Spinal cord (tissue), 10 donors: ENCODE data around the gene HERPUD2. TPM values are rescaled to one million over a fixed set of nuclear protein-coding genes. Genes with fewer than 3 reads are reported as not detected.
A peak's percentile ranks its signal among the peaks of the same experiment; 100 is the strongest.

Source experiments
- DNase-seq, 6 donors: peaks; one replicate each; pipeline versions ENCODE4 v3.0.0 to v3.0.0-alpha.2; 2013 to 2015; ENCODE audit warnings: low spot score in 6 of 6, low read depth in 4 of 6
- H3K27ac ChIP-seq: one replicate; pipeline ENCODE4 v1.5.1; 2013; ENCODE audit warnings: low read depth, low read length, control low read depth
- H3K27me3 ChIP-seq: one replicate; pipeline ENCODE4 v1.6.1; 2013; ENCODE audit warnings: low read length; ENCODE audit not compliant: control insufficient read depth, insufficient read depth
- H3K36me3 ChIP-seq: one replicate; pipeline ENCODE4 v1.6.1; 2013; ENCODE audit warnings: low read length; ENCODE audit not compliant: control insufficient read depth, insufficient read depth
- H3K4me1 ChIP-seq: one replicate; pipeline ENCODE4 v1.6.1; 2013; ENCODE audit warnings: low read length; ENCODE audit not compliant: control insufficient read depth, insufficient read depth
- H3K4me3 ChIP-seq: one replicate; pipeline ENCODE4 v1.5.1; 2013; ENCODE audit warnings: low read depth, low read length, control low read depth
- H3K9me3 ChIP-seq: one replicate; pipeline ENCODE4 v1.6.1; 2013; ENCODE audit warnings: low read length; ENCODE audit not compliant: control insufficient read depth, insufficient read depth
- WGBS: methylation state at CpG from one replicate; pipeline ENCODE4 v1.1.5; 2013; ENCODE audit warnings: missing lambda C conversion rate; ENCODE audit not compliant: insufficient coverage; 5-methylcytosine and 5-hydroxymethylcytosine counted together
- long read RNA-seq, 4 donors: transcript quantifications; one replicate each; lab custom pipeline, GENCODE V29; 2026
- polyA plus RNA-seq, 2 donors: library from polyadenylated mRNA; unstranded; fragments of 120-200 nt; gene quantifications; one replicate each; pipeline ENCODE4 v1.2.1, GENCODE V29; 2013; ENCODE audit not compliant: insufficient read length in 2 of 2
- total RNA-seq, 2 donors: library from RNA; depleted of rRNA in 1 of 2; stranded (reverse); fragments of 120-200 nt in 1 of 2; fragments of >200 nt in 1 of 2; gene quantifications; one replicate each; pipeline versions ENCODE4 v1.2.3 to v1.2.4, GENCODE V29; 2013 to 2014
- donor health status: healthy.

The HERPUD2 gene, protein sequence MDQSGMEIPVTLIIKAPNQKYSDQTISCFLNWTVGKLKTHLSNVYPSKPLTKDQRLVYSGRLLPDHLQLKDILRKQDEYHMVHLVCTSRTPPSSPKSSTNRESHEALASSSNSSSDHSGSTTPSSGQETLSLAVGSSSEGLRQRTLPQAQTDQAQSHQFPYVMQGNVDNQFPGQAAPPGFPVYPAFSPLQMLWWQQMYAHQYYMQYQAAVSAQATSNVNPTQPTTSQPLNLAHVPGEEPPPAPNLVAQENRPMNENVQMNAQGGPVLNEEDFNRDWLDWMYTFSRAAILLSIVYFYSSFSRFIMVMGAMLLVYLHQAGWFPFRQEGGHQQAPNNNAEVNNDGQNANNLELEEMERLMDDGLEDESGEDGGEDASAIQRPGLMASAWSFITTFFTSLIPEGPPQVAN
- total RNA-seq (10 to 100 TPM; 21.4 to 21.7 TPM), polyA plus RNA-seq (10 to 100 TPM; 25.2 to 28.7 TPM)
- long read RNA-seq, donor 1, partial matches to known transcripts: 0 of 7 reads
- long read RNA-seq, donor 1, other reads (novel, unspliced or antisense): 0 of 7 reads
- long read RNA-seq, donor 2, partial matches to known transcripts: 0 of 1 reads
- long read RNA-seq, donor 2, other reads (novel, unspliced or antisense): 0 of 1 reads
- long read RNA-seq, donor 3: 0 reads
- long read RNA-seq, donor 4, partial matches to known transcripts: 0 of 4 reads
- long read RNA-seq, donor 4, other reads (novel, unspliced or antisense): 0 of 4 reads

DNA sequence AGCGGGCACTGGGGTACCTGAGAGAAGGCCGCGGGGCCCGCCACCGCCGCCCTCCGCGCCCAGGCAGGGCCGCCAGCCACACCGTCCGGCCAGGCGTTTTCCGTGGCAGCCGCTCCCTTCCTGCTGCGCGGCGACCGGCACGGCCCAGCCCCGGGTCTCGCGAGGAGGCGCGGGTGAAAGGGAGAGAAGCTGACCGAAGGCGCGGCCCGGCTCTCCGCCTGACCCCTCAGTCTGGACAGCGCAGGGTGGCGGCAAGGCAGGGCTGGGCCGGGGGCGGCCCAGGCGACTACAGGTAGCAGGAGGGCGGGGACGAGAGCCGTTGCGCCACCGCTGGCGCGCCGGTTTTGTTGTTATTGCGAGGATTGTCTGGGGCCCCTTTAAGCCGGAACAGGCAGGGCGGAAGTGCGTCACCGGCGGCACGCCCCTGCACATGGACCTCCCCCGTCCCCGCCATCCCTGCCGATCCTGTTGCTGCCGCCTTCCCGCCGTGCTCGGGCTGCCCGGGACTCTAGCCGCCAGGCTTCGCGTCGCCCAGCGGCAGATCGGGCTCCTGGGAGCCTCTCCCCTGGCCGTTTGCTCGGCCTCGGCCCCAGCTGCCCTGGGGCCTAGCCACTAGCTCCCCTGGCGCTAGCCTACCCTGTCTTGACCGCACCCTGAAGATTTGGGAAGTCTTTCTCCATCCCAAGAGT, at the start of gene HERPUD2:
HERPUD2 (minus strand) TSS at position 352 of the 689 bp plus-strand sequence. CDS start 805 bp downstream, outside the sequence.
- Histone ChIP-seq H3K4me3 (peak within 1 kb of the TSS; percentile 85), H3K4me1 (peaks cover 20% of the 10 kb centered on the region), H3K27me3 (no peaks in the 10 kb centered on the region), H3K36me3 (peaks cover 3% of the 10 kb centered on the region), H3K27ac (peak within 1 kb of the TSS; percentile 86), H3K9me3 (no peaks in the 10 kb centered on the region)
- WGBS: under 1% methylated on average over 68 of the region's 68 CpGs
- peak; percentile 76 to 98 (median 86) for DNase-seq

GRCh38 chr7:35738889-35739288, 44.0 kb upstream of the HERPUD2 start:
- 80% methylated on average over 2 of the region's 3 CpGs for WGBS
- no peak overlapping the region for H3K4me3 ChIP-seq
- H3K27me3 ChIP-seq: no peaks in the 10 kb centered on the region
- H3K4me1 ChIP-seq: peaks cover 5% of the 10 kb centered on the region
- no peaks in the 10 kb centered on the region for H3K36me3 ChIP-seq
- DNase-seq: no peak
- no peaks in the 10 kb centered on the region for H3K9me3 ChIP-seq
- no peak overlapping the region for H3K27ac ChIP-seq

DNA sequence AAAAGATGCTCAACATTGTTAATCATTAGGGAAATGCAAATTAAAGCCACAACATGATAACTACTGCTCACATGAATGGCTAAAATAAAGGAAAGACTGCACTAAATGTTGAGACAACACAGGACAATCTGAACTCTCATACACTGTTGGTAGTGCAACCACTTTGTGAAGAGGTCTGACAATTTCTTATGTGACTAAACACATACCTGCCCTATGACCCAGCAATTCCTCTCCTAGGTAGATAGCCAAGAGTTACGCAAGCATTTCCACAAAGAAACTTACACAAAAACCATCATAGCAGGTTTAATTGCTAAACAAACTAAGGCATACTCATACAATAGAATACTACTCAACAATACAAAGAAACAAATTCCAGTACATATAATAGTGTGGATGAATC, 41.8 kb upstream of the HERPUD2 start:
- no CpG with 5 or more reads among the region's 1 CpG for WGBS
- H3K4me1 ChIP-seq: peaks cover 8% of the 10 kb centered on the region
- no peaks in the 10 kb centered on the region for H3K27me3 ChIP-seq
- H3K36me3 ChIP-seq: no peaks in the 10 kb centered on the region
- H3K9me3 ChIP-seq: no peaks in the 10 kb centered on the region
- no peak for DNase-seq
- no peak overlapping the region for H3K4me3 ChIP-seq
- H3K27ac ChIP-seq: no peak overlapping the region

DNA sequence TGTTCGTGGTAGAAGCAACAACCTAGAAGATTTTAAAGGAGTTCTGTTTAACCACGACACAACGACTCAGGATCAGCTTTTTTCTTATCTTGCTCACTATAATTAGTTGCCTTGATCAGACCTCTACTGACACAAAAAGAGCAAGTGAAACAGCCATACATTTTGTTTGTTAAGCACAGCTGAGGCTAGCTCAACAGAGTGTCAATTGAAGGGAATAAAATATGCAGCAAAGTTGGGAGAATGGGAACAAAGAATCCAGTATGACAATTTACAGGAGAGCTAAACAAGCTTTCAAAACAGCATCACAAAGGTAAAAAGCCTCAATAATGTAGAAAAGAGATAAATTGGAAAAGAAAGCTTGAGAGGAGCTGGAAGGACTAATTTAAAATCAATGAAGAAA, 40.5 kb upstream of the HERPUD2 start:
- no peak overlapping the region for H3K4me3 ChIP-seq
- WGBS: 72% methylated on average over 3 of the region's 3 CpGs
- no peaks in the 10 kb centered on the region for H3K27me3 ChIP-seq
- no peaks in the 10 kb centered on the region for H3K9me3 ChIP-seq
- peaks cover 8% of the 10 kb centered on the region for H3K4me1 ChIP-seq
- DNase-seq: peak in 1 of 6 donors; percentile 5
- H3K27ac ChIP-seq: no peak overlapping the region
- H3K36me3 ChIP-seq: no peaks in the 10 kb centered on the region

DNA sequence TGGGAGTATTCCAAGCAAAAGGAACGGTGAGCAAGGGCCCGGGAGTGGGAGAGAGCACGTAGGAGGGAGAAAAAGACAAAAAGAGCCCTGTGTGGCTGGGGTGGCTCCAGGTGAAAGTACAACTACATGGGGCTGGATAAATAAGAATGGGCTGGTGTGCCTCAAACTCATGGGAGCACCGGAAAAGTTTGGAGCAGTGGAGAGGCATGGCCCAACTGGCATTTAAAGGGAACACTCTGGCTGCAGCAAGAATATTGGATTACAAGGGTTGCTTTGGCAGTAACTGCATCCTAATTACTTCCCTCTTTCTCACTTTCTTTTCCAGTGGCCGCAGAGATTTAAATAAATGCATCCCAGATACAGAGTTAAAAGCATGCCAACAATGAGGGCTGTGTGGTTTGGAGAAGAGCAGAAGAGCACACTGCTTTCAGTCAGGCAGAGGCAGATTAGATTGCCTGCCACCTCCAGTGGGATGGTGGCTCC, 39.1 kb upstream of the HERPUD2 start:
- Histone ChIP-seq H3K4me1 (peaks cover 8% of the 10 kb centered on the region), H3K27me3 (no peaks in the 10 kb centered on the region), H3K4me3 (no peak overlapping the region), H3K36me3 (no peaks in the 10 kb centered on the region), H3K9me3 (no peaks in the 10 kb centered on the region), H3K27ac (peak overlapping the region; percentile 15)
- 40% methylated on average over 4 of the region's 5 CpGs for WGBS
- peak in 3 of 6 donors; percentile 23 to 66 (median 50) for DNase-seq

DNA sequence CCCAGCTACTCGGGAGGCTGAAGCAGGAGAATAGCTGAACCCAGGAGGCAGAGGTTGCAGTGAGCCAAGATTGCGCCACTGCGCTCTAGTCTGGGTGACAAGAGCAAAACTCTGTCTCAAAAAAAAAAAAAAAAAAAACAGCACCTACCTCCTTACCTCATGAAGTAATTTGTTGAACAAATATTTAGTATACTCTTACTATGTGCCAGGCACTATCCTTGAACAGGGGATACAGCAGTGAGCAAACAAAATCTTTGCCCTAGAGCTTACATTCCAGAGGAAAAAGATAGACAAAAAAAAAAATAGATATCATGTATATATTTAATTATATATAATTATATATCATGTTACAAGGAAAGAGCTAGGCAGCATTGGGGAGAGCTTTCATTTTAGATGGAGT, 36.4 kb upstream of the HERPUD2 start:
- Histone ChIP-seq H3K27me3 (no peaks in the 10 kb centered on the region), H3K4me3 (no peak overlapping the region), H3K9me3 (no peaks in the 10 kb centered on the region), H3K4me1 (peaks cover 8% of the 10 kb centered on the region), H3K27ac (no peak overlapping the region), H3K36me3 (no peaks in the 10 kb centered on the region)
- WGBS: 80% methylated on average over 1 of the region's 3 CpGs
- no peak for DNase-seq

DNA sequence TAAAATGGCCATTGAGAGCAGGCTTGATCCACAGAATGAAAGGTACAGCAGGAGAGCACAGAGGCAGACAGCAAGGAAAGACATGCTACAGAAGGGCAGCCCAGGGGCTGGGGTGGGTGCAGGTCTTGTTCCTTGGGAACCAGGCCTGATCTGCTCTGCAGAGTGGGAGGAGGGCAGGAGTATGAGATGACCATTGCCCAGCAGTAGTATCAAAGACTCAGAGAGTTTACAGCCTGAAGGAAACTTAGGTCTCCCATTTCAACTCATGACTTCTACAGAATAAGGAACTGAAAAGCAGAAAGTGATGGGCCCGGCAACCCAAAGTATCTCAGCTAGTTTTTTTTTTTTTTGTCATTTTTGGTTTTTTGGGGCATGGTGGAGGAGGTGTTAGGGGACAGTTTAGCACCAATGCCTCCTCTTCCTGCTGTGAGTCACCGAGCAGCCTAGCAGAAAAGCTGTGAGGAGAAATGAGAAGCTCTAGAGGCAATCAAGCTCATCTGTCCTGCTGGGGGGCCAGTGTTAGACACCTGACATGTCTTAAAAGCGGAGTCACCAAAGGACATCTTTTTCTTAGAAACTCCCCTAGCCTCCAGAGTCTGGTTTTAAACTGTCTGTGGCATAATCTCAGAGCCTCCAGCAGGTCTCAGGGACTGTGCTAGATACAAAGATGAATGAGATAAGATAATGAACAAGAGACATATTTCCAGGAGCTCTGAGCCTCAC, 34.3 kb upstream of the HERPUD2 start:
- H3K9me3 ChIP-seq: no peaks in the 10 kb centered on the region
- DNase-seq: no peak
- 94% methylated on average over 2 of the region's 3 CpGs for WGBS
- peaks cover 6% of the 10 kb centered on the region for H3K4me1 ChIP-seq
- no peaks in the 10 kb centered on the region for H3K27me3 ChIP-seq
- no peaks in the 10 kb centered on the region for H3K36me3 ChIP-seq
- no peak overlapping the region for H3K4me3 ChIP-seq
- H3K27ac ChIP-seq: no peak overlapping the region

- DNase-seq: no peak
- Histone ChIP-seq H3K4me3 (no peak overlapping the region), H3K27me3 (no peaks in the 10 kb centered on the region), H3K36me3 (no peaks in the 10 kb centered on the region), H3K9me3 (no peaks in the 10 kb centered on the region), H3K4me1 (no peaks in the 10 kb centered on the region), H3K27ac (no peak overlapping the region)
- WGBS: no CpG with 5 or more reads among the region's 1 CpG
These were observed 33.6 kb upstream of the HERPUD2 start for GRCh38 chr7:35728412-35729060.
